ENCODE results near the gene TMEM100.

The TMEM100 gene

GRCh38 chr17:55717898-55718735 is 4.5 kb downstream of the TMEM100 start:
- DNase-seq (ENCODE audit: low read depth) = peak; percentile 70

- DNase-seq (ENCODE audit: low read depth) = no peak
Measured at GRCh38 chr17:55717432-55717831, 5.2 kb downstream of the TMEM100 start.

- no peak for DNase-seq (ENCODE audit: low read depth)
Measured at GRCh38 chr17:55710829-55711496, 11.7 kb downstream of the TMEM100 start.

- peak; percentile 62 for DNase-seq (ENCODE audit: low read depth)
Measured at GRCh38 chr17:55710410-55710809, 12.3 kb downstream of the TMEM100 start.

- DNase-seq (ENCODE audit: low read depth) = peak; percentile 31
Measured at GRCh38 chr17:55709984-55710383, 12.7 kb downstream of the TMEM100 start.

- DNase-seq (ENCODE audit: low read depth) = no peak
Measured at GRCh38 chr17:55709440-55709839, 13.2 kb downstream of the TMEM100 start.

GRCh38 chr17:55708175-55708974 is 14.3 kb downstream of the TMEM100 start:
- DNase-seq (ENCODE audit: low read depth) = no peak

GRCh38 chr17:55706808-55707773 is 15.6 kb downstream of the TMEM100 start:
- no peak for DNase-seq (ENCODE audit: low read depth)

GRCh38 chr17:55705847-55706246 is 16.8 kb downstream of the TMEM100 start:
- DNase-seq (ENCODE audit: low read depth) = no peak

- no peak for DNase-seq (ENCODE audit: low read depth)
Measured at GRCh38 chr17:55704401-55704800, 18.3 kb downstream of the TMEM100 start.

- no peak for DNase-seq (ENCODE audit: low read depth)
Measured at GRCh38 chr17:55702150-55702549, 20.5 kb downstream of the TMEM100 start.

GRCh38 chr17:55699181-55699860 is 23.3 kb downstream of the TMEM100 start:
- DNase-seq (ENCODE audit: low read depth) = no peak

GRCh38 chr17:55694286-55694910 is 28.3 kb downstream of the TMEM100 start:
- no peak for DNase-seq (ENCODE audit: low read depth)

- peak; percentile 91 for DNase-seq (ENCODE audit: low read depth)
Measured at GRCh38 chr17:55693254-55694216, 29.1 kb downstream of the TMEM100 start.

GRCh38 chr17:55692276-55692675 is 30.4 kb downstream of the TMEM100 start:
- no peak for DNase-seq (ENCODE audit: low read depth)

- DNase-seq (ENCODE audit: low read depth) = no peak
Measured at GRCh38 chr17:55691666-55692065, 31.0 kb downstream of the TMEM100 start.

- peak; percentile 83 for DNase-seq (ENCODE audit: low read depth)
Measured at GRCh38 chr17:55690105-55690508, 32.6 kb downstream of the TMEM100 start.

- DNase-seq (ENCODE audit: low read depth) = no peak
Measured at GRCh38 chr17:55689672-55690071, 33.0 kb downstream of the TMEM100 start.

- DNase-seq (ENCODE audit: low read depth) = no peak
Measured at GRCh38 chr17:55688057-55688456, 34.6 kb downstream of the TMEM100 start.

Measured in fibroblast of gingiva (primary cell).